Measurements from ENCODE around the gene DDX6.
"Not testable (repeated sequence)": the region's sequence is repeated elsewhere in the genome, so short reads cannot be mapped to it uniquely, and the experiment has no call there.

Gene DDX6

GRCh38 chr11:118790357-118791110 is 430 bp downstream of the DDX6 start:
- DNase-seq (ENCODE audit: low read depth), result no peak

GRCh38 chr11:118789501-118790356 is 1.2 kb downstream of the DDX6 start:
- DNase-seq (ENCODE audit: low read depth), result no peak

GRCh38 chr11:118786657-118787056 is 4.3 kb downstream of the DDX6 start:
- no peak for DNase-seq (ENCODE audit: low read depth)

- DNase-seq (ENCODE audit: low read depth), result no peak
These were observed 5.6 kb downstream of the DDX6 start for GRCh38 chr11:118785362-118785761.

- no peak for DNase-seq (ENCODE audit: low read depth)
These were observed 7.1 kb downstream of the DDX6 start for GRCh38 chr11:118783724-118784495.

- not testable (repeated sequence) for DNase-seq (ENCODE audit: low read depth)
These were observed 7.6 kb downstream of the DDX6 start for GRCh38 chr11:118783324-118783723.

- no peak for DNase-seq (ENCODE audit: low read depth)
These were observed 12.1 kb downstream of the DDX6 start for GRCh38 chr11:118778898-118779297.

- no peak for DNase-seq (ENCODE audit: low read depth)
These were observed 16.9 kb downstream of the DDX6 start for GRCh38 chr11:118774032-118774431.

- DNase-seq (ENCODE audit: low read depth), result no peak
These were observed 19.2 kb downstream of the DDX6 start for GRCh38 chr11:118771547-118772288.

GRCh38 chr11:118768690-118769089 is 22.3 kb downstream of the DDX6 start:
- DNase-seq (ENCODE audit: low read depth), result no peak

GRCh38 chr11:118766035-118766434 is 24.9 kb downstream of the DDX6 start:
- no peak for DNase-seq (ENCODE audit: low read depth)

- not testable (repeated sequence) for DNase-seq (ENCODE audit: low read depth)
These were observed 25.8 kb downstream of the DDX6 start for GRCh38 chr11:118765095-118765691.

GRCh38 chr11:118763041-118763440 is 27.9 kb downstream of the DDX6 start:
- no peak for DNase-seq (ENCODE audit: low read depth)

- DNase-seq (ENCODE audit: low read depth), result not testable (repeated sequence)
These were observed 29.0 kb downstream of the DDX6 start for GRCh38 chr11:118761981-118762380.

GRCh38 chr11:118757876-118758399 is 33.0 kb downstream of the DDX6 start:
- no peak for DNase-seq (ENCODE audit: low read depth)

GRCh38 chr11:118752654-118753053 is 38.3 kb downstream of the DDX6 start:
- DNase-seq (ENCODE audit: low read depth), result no peak

GRCh38 chr11:118749429-118749828 is 41.5 kb downstream of the DDX6 start:
- no peak for DNase-seq (ENCODE audit: low read depth)

GRCh38 chr11:118748056-118748455 is 42.9 kb downstream of the DDX6 start:
- no peak for DNase-seq (ENCODE audit: low read depth)

- no peak for DNase-seq (ENCODE audit: low read depth)
These were observed 43.9 kb downstream of the DDX6 start for GRCh38 chr11:118746988-118747585.

- peak; percentile 59 for DNase-seq (ENCODE audit: low read depth)
These were observed 46.9 kb downstream of the DDX6 start for GRCh38 chr11:118744046-118744445.

- DNase-seq (ENCODE audit: low read depth), result no peak
These were observed 48.7 kb downstream of the DDX6 start for GRCh38 chr11:118742304-118742703.

All from GM04504 (cell line).